H54 (cell line): Measurements from ENCODE around the gene PACSIN3.

ENCODE experiments used
- DNase-seq: peaks from one replicate; pipeline ENCODE4 v3.0.0; 2011; ENCODE audit warnings: low spot score, mixed read lengths; ENCODE audit not compliant: insufficient read length
- FAIRE-seq: peaks from 3 replicates; lab custom pipeline; 2011; peaks lifted over from hg19 to GRCh38; lab: Jason Lieb, UNC
- POLR2A ChIP-seq: IDR thresholded peaks from 2 replicates; pipeline ENCODE4 v1.6.1; 2011; ENCODE audit warnings: low read depth, mild to moderate bottlenecking, low read length

PACSIN3 gene

GRCh38 chr11:47185305-47186075 is 744 bp downstream of the PACSIN3 start:
- no peak for DNase-seq
- FAIRE-seq = no peak
- no peak for TF ChIP-seq POLR2A

GRCh38 chr11:47184711-47185304 is 1.4 kb downstream of the PACSIN3 start:
- FAIRE-seq (no peak), DNase-seq (no peak)
- no peak for TF ChIP-seq POLR2A

GRCh38 chr11:47183969-47184368 is 2.3 kb downstream of the PACSIN3 start:
- no peak for DNase-seq
- TF ChIP-seq POLR2A = no peak

GRCh38 chr11:47183031-47183856 is 3.0 kb downstream of the PACSIN3 start:
- no peak for DNase-seq
- FAIRE-seq = no peak
- TF ChIP-seq POLR2A = no peak

More at GRCh38 chr11:47183969-47184368, 2.3 kb downstream of the PACSIN3 start:
- FAIRE-seq = no peak

- DNase-seq (no peak), FAIRE-seq (no peak)
- TF ChIP-seq POLR2A = no peak
These were observed 3.9 kb downstream of the PACSIN3 start for GRCh38 chr11:47182380-47182779.

GRCh38 chr11:47181271-47181670 is 5.0 kb downstream of the PACSIN3 start:
- no peak for TF ChIP-seq POLR2A
- no peak for DNase-seq
- no peak for FAIRE-seq

GRCh38 chr11:47180006-47180787 is 6.0 kb downstream of the PACSIN3 start:
- no peak for TF ChIP-seq POLR2A
- DNase-seq (no peak), FAIRE-seq (no peak)

- DNase-seq (peak; percentile 81), FAIRE-seq (no peak)
- TF ChIP-seq POLR2A = no peak
These were observed 6.6 kb downstream of the PACSIN3 start for GRCh38 chr11:47179655-47179991.

GRCh38 chr11:47178737-47179654 is 7.2 kb downstream of the PACSIN3 start:
- DNase-seq (no peak), FAIRE-seq (no peak)
- no peak for TF ChIP-seq POLR2A

- no peak for FAIRE-seq
- no peak for TF ChIP-seq POLR2A
These were observed 7.9 kb downstream of the PACSIN3 start for GRCh38 chr11:47178316-47178715.

GRCh38 chr11:47177846-47178245 is 8.4 kb downstream of the PACSIN3 start:
- FAIRE-seq = no peak
- no peak for TF ChIP-seq POLR2A
- no peak for DNase-seq

More at GRCh38 chr11:47178316-47178715, 7.9 kb downstream of the PACSIN3 start:
- DNase-seq = no peak

- FAIRE-seq (peak; percentile 52), DNase-seq (peak; percentile 77)
- TF ChIP-seq POLR2A = no peak
These were observed 8.9 kb downstream of the PACSIN3 start for GRCh38 chr11:47177229-47177845.
